WERI-Rb-1 (cell line): Measurements from ENCODE around the gene LINC01488.

Experiments
- DNase-seq: peaks from one replicate; pipeline ENCODE4 v3.0.0-alpha.2; 2020
- H3K27ac ChIP-seq: fragments of 250-450 bp; sonication (Bioruptor Pico); 2 replicates; pipeline ENCODE4 v1.5.1; 2020; ENCODE audit warnings: mild to moderate bottlenecking, moderate library complexity
- H3K27me3 ChIP-seq: fragments of 250-450 bp; sonication (Bioruptor Pico); 2 replicates; pipeline ENCODE4 v1.5.1; 2021; ENCODE audit warnings: mild to moderate bottlenecking, low read depth, moderate library complexity; ENCODE audit not compliant: insufficient read depth, severe bottlenecking
- H3K36me3 ChIP-seq: fragments of 250-450 bp; sonication (Bioruptor Pico); 2 replicates; pipeline ENCODE4 v1.5.1; 2020; ENCODE audit warnings: mild to moderate bottlenecking, moderate library complexity
- H3K4me3 ChIP-seq: 2 replicates; pipeline ENCODE4 v1.5.1; 2011; ENCODE audit warnings: low read depth, mild to moderate bottlenecking, control low read depth, low read length
- H3K9me3 ChIP-seq: fragments of 250-450 bp; sonication (Bioruptor Pico); 2 replicates; pipeline ENCODE4 v1.5.1; 2021; ENCODE audit warnings: mild to moderate bottlenecking, moderate library complexity; ENCODE audit not compliant: severe bottlenecking
- CTCF ChIP-seq: IDR thresholded peaks from 2 replicates; pipeline ENCODE4 v1.5.1; 2011; ENCODE audit warnings: low read depth, mild to moderate bottlenecking, control low read depth, inconsistent platforms, low read length

Gene LINC01488

GRCh38 chr11:69436041-69436982 is 45.2 kb upstream of the LINC01488 start:
- DNase-seq = no peak
- no peaks in the 10 kb centered on the region for H3K36me3 ChIP-seq
- no peak overlapping the region for H3K4me3 ChIP-seq
- no peak for TF ChIP-seq CTCF
- peaks cover 73% of the 10 kb centered on the region for H3K27me3 ChIP-seq
- H3K9me3 ChIP-seq = no peaks in the 10 kb centered on the region
- H3K27ac ChIP-seq = no peak overlapping the region

GRCh38 chr11:69437001-69437875 is 44.2 kb upstream of the LINC01488 start:
- Histone ChIP-seq H3K36me3 (no peaks in the 10 kb centered on the region), H3K27ac (no peak overlapping the region), H3K27me3 (peaks cover 72% of the 10 kb centered on the region), H3K4me3 (no peak overlapping the region), H3K9me3 (no peaks in the 10 kb centered on the region)
- TF ChIP-seq CTCF = no peak
- no peak for DNase-seq

GRCh38 chr11:69437876-69438205 is 43.6 kb upstream of the LINC01488 start:
- no peak for DNase-seq
- no peak overlapping the region for H3K4me3 ChIP-seq
- TF ChIP-seq CTCF = no peak
- H3K36me3 ChIP-seq = no peaks in the 10 kb centered on the region
- H3K27me3 ChIP-seq = peaks cover 72% of the 10 kb centered on the region
- no peak overlapping the region for H3K27ac ChIP-seq
- no peaks in the 10 kb centered on the region for H3K9me3 ChIP-seq

GRCh38 chr11:69438286-69438920 is 43.1 kb upstream of the LINC01488 start:
- H3K36me3 ChIP-seq = no peaks in the 10 kb centered on the region
- H3K27me3 ChIP-seq = peaks cover 70% of the 10 kb centered on the region
- H3K9me3 ChIP-seq = no peaks in the 10 kb centered on the region
- H3K4me3 ChIP-seq = no peak overlapping the region
- TF ChIP-seq CTCF = no peak
- no peak overlapping the region for H3K27ac ChIP-seq
- no peak for DNase-seq

GRCh38 chr11:69439127-69439526 is 42.3 kb upstream of the LINC01488 start:
- H3K27ac ChIP-seq = no peak overlapping the region
- no peaks in the 10 kb centered on the region for H3K9me3 ChIP-seq
- H3K27me3 ChIP-seq = peaks cover 70% of the 10 kb centered on the region
- TF ChIP-seq CTCF = no peak
- no peak for DNase-seq
- no peaks in the 10 kb centered on the region for H3K36me3 ChIP-seq
- H3K4me3 ChIP-seq = no peak overlapping the region
